Central memory CD8-positive, alpha-beta T cell (primary cell): ENCODE results near the gene PRRX2.

Source experiments
- ATAC-seq: fragments of 150-1000 bp; cut with Tn5 transposase; replicated peaks from 2 replicates; pipeline ENCODE4 v1.10.0; 2022; ENCODE audit warnings: mild to moderate bottlenecking, moderate FRiP score, moderate number of reproducible peaks; ENCODE audit not compliant: poor library complexity, severe bottlenecking; ENCODE audit errors: extremely low read depth
- DNase-seq, 2 donors: peaks; one replicate each; pipeline ENCODE4 v3.0.0; 2021; ENCODE audit warnings: low spot score in 2 of 2
- H3K27ac Mint-ChIP-seq: one replicate; pipeline ENCODE4 v1.8.0; 2022; ENCODE audit warnings: low read depth, mild to moderate bottlenecking, moderate library complexity, mixed read lengths
- H3K27me3 Mint-ChIP-seq: one replicate; pipeline ENCODE4 v1.8.0; 2022; ENCODE audit warnings: mixed read lengths
- H3K36me3 Mint-ChIP-seq: one replicate; pipeline ENCODE4 v1.8.0; 2022; ENCODE audit warnings: mild to moderate bottlenecking, moderate library complexity, mixed read lengths; ENCODE audit not compliant: insufficient read depth
- H3K4me1 Mint-ChIP-seq: one replicate; pipeline ENCODE4 v1.8.0; 2022; ENCODE audit warnings: mixed read lengths
- H3K4me3 Mint-ChIP-seq: one replicate; pipeline ENCODE4 v1.8.0; 2022; ENCODE audit warnings: mild to moderate bottlenecking, moderate library complexity, mixed read lengths
- H3K9me3 Mint-ChIP-seq: one replicate; pipeline ENCODE4 v1.8.0; 2022; ENCODE audit warnings: mixed read lengths

The PRRX2 gene

GRCh38 chr9:129640086-129640870 is 25.2 kb upstream of the PRRX2 start:
- peaks cover 18% of the 10 kb centered on the region for H3K4me1 Mint-ChIP-seq
- DNase-seq: no peak
- H3K27me3 Mint-ChIP-seq: no peaks in the 10 kb centered on the region
- H3K9me3 Mint-ChIP-seq: no peaks in the 10 kb centered on the region
- H3K27ac Mint-ChIP-seq: peak overlapping the region; percentile 89
- ATAC-seq: no peak
- H3K36me3 Mint-ChIP-seq: peaks cover 21% of the 10 kb centered on the region
- H3K4me3 Mint-ChIP-seq: peak overlapping the region; percentile 84

GRCh38 chr9:129640871-129641749 is 24.3 kb upstream of the PRRX2 start:
- ATAC-seq (peak; percentile 60), DNase-seq (no peak)
- no peaks in the 10 kb centered on the region for H3K27me3 Mint-ChIP-seq
- H3K27ac Mint-ChIP-seq: peak overlapping the region; percentile 89
- peaks cover 18% of the 10 kb centered on the region for H3K4me1 Mint-ChIP-seq
- peaks cover 19% of the 10 kb centered on the region for H3K36me3 Mint-ChIP-seq
- H3K4me3 Mint-ChIP-seq: peak overlapping the region; percentile 84
- H3K9me3 Mint-ChIP-seq: no peaks in the 10 kb centered on the region

- H3K27ac Mint-ChIP-seq: peak within 1 kb of the TSS; percentile 89
- peaks cover 18% of the 10 kb centered on the region for H3K4me1 Mint-ChIP-seq
- H3K36me3 Mint-ChIP-seq: peaks cover 16% of the 10 kb centered on the region
- H3K4me3 Mint-ChIP-seq: peak within 1 kb of the TSS; percentile 84
- peak; percentile 88 for ATAC-seq
- H3K9me3 Mint-ChIP-seq: no peaks in the 10 kb centered on the region
- peak; percentile 85 to 95 for DNase-seq
- no peaks in the 10 kb centered on the region for H3K27me3 Mint-ChIP-seq
Observed at GRCh38 chr9:129641750-129642585, 23.5 kb upstream of the PRRX2 start, which contains the start of gene ASB6. ASB6 (minus strand) TSS chr9:129642151; CDS start chr9:129641999, 152 bp downstream.

- Mint-ChIP-seq H3K9me3 (no peaks in the 10 kb centered on the region), H3K4me1 (peaks cover 8% of the 10 kb centered on the region), H3K36me3 (peaks cover 15% of the 10 kb centered on the region), H3K27ac (no peak overlapping the region), H3K4me3 (peak overlapping the region; percentile 13), H3K27me3 (no peaks in the 10 kb centered on the region)
- DNase-seq (no peak), ATAC-seq (no peak)
Observed at GRCh38 chr9:129643706-129644105, 21.7 kb upstream of the PRRX2 start.

DNA sequence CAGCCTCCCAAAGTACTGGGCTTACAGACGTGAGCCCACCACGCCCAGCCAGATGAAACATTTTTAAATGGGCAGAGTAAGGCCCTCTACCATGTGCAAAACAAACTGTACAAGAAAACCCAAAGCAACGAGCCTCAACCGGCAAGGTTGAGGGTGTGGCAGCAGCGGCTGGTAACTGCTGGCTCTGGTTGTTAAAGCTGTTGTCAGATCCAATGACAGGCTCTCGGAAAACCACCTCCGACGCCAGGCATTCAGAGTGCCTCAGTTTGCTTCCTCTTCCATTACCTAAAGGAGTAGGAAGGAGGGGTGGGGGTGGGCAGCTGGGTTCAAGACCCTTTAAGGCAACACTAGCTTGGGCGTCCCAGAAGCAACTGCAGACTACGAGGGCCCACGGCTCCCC is 21.1 kb upstream of the PRRX2 start:
- ATAC-seq: no peak
- no peak overlapping the region for H3K27ac Mint-ChIP-seq
- H3K36me3 Mint-ChIP-seq: peaks cover 15% of the 10 kb centered on the region
- H3K27me3 Mint-ChIP-seq: no peaks in the 10 kb centered on the region
- H3K9me3 Mint-ChIP-seq: no peaks in the 10 kb centered on the region
- DNase-seq: no peak
- peaks cover 8% of the 10 kb centered on the region for H3K4me1 Mint-ChIP-seq
- no peak overlapping the region for H3K4me3 Mint-ChIP-seq

GRCh38 chr9:129644902-129645301 is 20.5 kb upstream of the PRRX2 start:
- DNase-seq (no peak), ATAC-seq (no peak)
- peak overlapping the region; percentile 59 for H3K27ac Mint-ChIP-seq
- peaks cover 15% of the 10 kb centered on the region for H3K36me3 Mint-ChIP-seq
- no peak overlapping the region for H3K4me3 Mint-ChIP-seq
- H3K9me3 Mint-ChIP-seq: no peaks in the 10 kb centered on the region
- no peaks in the 10 kb centered on the region for H3K27me3 Mint-ChIP-seq
- H3K4me1 Mint-ChIP-seq: peaks cover 8% of the 10 kb centered on the region

DNA sequence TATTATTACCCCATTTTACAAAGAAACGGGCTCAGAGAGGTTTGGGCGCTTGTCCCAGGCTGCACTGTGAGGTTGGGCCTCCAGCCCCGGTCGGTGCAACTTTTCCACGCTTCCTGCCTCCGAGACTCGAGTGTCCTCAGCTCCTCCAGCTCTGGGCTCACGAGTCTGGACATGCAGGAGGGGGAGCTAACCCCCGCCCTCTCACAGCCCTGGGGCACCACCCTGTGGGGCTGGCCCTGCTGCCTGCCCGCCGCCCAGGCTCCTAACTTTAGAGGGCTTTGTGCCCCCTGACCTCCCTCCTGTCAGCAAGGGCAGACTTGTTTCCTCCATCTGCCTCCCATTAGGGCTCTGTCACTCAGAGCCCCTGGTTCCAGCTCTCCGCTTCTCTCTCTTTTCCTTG is 19.2 kb upstream of the PRRX2 start:
- DNase-seq (no peak), ATAC-seq (no peak)
- Mint-ChIP-seq H3K9me3 (no peaks in the 10 kb centered on the region), H3K27me3 (no peaks in the 10 kb centered on the region), H3K4me3 (no peak overlapping the region), H3K4me1 (peaks cover 3% of the 10 kb centered on the region), H3K36me3 (peaks cover 13% of the 10 kb centered on the region), H3K27ac (no peak overlapping the region)

DNA sequence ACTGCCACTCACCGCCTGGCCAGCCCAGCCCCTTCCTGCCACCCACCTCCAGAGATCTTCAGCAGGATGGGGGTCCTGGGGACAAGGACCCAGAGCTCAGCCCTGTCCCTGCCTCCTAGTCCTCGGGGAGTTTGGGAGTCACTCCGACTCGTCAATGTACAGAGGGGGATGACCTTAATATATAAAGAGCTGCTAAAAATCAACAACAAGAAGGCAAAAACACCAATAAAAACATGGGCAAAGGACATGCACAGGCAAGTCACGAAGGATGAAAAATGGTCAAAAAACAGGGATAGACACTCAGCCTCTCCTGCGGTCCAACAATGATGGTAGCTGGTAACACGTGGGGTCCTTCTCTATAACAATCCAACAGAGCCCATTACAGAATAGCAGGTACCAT is 18.8 kb upstream of the PRRX2 start:
- Mint-ChIP-seq H3K9me3 (no peaks in the 10 kb centered on the region), H3K4me1 (no peaks in the 10 kb centered on the region), H3K27ac (no peak overlapping the region), H3K4me3 (no peak overlapping the region), H3K27me3 (no peaks in the 10 kb centered on the region), H3K36me3 (peaks cover 12% of the 10 kb centered on the region)
- DNase-seq (no peak), ATAC-seq (no peak)

GRCh38 chr9:129647635-129648034 is 17.8 kb upstream of the PRRX2 start:
- Mint-ChIP-seq H3K36me3 (peaks cover 4% of the 10 kb centered on the region), H3K4me1 (no peaks in the 10 kb centered on the region), H3K9me3 (no peaks in the 10 kb centered on the region), H3K27ac (no peak overlapping the region), H3K4me3 (no peak overlapping the region), H3K27me3 (no peaks in the 10 kb centered on the region)
- ATAC-seq: no peak
- no peak for DNase-seq

DNA sequence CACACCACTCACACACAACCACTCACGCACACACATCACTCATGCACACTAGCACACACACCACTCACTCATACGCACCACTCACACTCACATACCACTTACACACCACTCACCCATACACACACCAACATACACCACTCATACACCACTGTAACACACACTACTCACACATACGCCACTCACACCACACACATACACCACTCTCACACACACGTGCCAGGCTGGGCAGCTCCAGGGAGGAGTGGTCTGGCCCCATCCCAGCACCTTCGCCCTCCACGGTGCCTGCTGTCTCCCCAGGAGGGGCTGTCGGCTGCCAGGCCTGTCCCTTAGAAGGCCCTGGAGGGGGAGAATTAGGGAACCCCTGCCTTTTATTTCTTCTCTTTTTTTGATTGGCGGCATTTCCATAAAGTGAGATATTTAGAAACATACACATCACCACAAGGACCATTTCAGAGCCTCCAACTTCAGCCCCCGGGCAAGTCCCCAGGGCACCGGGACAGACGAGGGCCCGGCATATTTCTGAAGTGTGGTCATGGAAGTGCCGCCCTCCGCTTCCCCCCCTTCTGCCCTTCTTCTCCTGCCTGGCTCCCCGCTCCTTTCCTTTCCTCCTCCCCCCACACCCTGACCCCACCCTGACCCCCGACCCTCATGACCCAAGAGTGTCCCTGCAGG is 17.2 kb upstream of the PRRX2 start:
- ATAC-seq: no peak
- peaks cover 2% of the 10 kb centered on the region for H3K36me3 Mint-ChIP-seq
- no peaks in the 10 kb centered on the region for H3K27me3 Mint-ChIP-seq
- no peaks in the 10 kb centered on the region for H3K4me1 Mint-ChIP-seq
- no peak overlapping the region for H3K27ac Mint-ChIP-seq
- H3K4me3 Mint-ChIP-seq: no peak overlapping the region
- DNase-seq: no peak
- no peaks in the 10 kb centered on the region for H3K9me3 Mint-ChIP-seq

DNA sequence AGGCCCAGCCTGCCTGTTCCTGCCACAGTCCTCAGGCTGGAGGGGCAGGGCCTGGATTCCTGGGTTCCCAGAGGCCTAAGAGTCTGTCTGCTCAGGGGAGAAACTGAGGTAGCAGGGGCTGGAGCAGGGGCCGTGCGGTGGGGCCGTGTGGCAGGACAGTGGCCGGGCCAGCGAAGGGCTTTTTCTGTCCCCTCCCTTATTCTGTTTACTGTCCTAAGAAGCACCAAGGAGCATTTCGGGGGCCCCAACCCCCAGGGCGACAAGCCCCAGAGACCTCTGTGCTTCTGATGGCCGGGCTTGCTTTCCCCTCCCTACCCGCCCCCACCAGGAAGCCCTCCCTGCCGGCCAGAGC is 16.7 kb upstream of the PRRX2 start:
- H3K4me1 Mint-ChIP-seq: no peaks in the 10 kb centered on the region
- no peaks in the 10 kb centered on the region for H3K9me3 Mint-ChIP-seq
- no peak for ATAC-seq
- no peak overlapping the region for H3K4me3 Mint-ChIP-seq
- no peaks in the 10 kb centered on the region for H3K27me3 Mint-ChIP-seq
- peaks cover 3% of the 10 kb centered on the region for H3K36me3 Mint-ChIP-seq
- DNase-seq: no peak
- H3K27ac Mint-ChIP-seq: no peak overlapping the region
